Testis (tissue), 2 donors: Measurements from ENCODE around the gene AOAH.
A peak's percentile ranks its signal among the peaks of the same experiment; 100 is the strongest.

ENCODE experiments used
- CTCF ChIP-seq, 3 experiments: fragments of 450-650 bp in 2 of 3; fragments of 200-600 bp in 1 of 3; sonication (generic) in 1 of 3; IDR thresholded peaks; one replicate each; pipeline ENCODE4 v1.5.1; 2016 to 2019; ENCODE audit warnings: antibody characterized with exemption in 3 of 3, mild to moderate bottlenecking in 2 of 3, moderate library complexity in 1 of 3
- POLR2A ChIP-seq: fragments of 450-650 bp; IDR thresholded peaks from one replicate; pipeline ENCODE4 v1.6.1; 2017; ENCODE audit warnings: antibody characterized with exemption, mild to moderate bottlenecking, moderate library complexity

GRCh38 chr7:36475381-36475780, 248.9 kb downstream of the AOAH start:
- TF ChIP-seq CTCF (IDR thresholded peaks at IDR 0.05) (peak in 1 of 3 experiments; percentile 4), POLR2A (no peak)
